ENCODE data around the gene PEMT. TPM values are rescaled to one million over a fixed set of nuclear protein-coding genes. Genes with fewer than 3 reads are reported as not detected.

Gene PEMT
- total RNA-seq, 4 donors from 2014 or later = 3.2 to 10.2 (median 7.1) TPM

- no peaks in the 10 kb centered on the region for H3K27me3 ChIP-seq
- no peak for DNase-seq
- no peak overlapping the region for H3K4me3 ChIP-seq
- no peak overlapping the region for H3K27ac ChIP-seq
- H3K9me3 ChIP-seq = no peaks in the 10 kb centered on the region
- intact Hi-C loops (cut with DNase I; ENCODE audit: low total_unique reads) = no loop called here
- H3K36me3 ChIP-seq = no peaks in the 10 kb centered on the region
- in situ Hi-C loops (cut with MboI; ENCODE audit: low pct_ligation_motif_present in 1 of 4, low pct_unique_long_range_greater_than_20kb in 1 of 4, low sequenced_read_pairs in 3 of 4) = no loop called here
- H3K4me1 ChIP-seq = peaks cover 3 to 13% (median 7%) of the 10 kb centered on the region in 4 donors
- 62 to 95% methylated on average over 2 to 11 of the region's 11 CpGs for WGBS, 2 donors (ENCODE audit: low coverage in 1 of 2)
- TF ChIP-seq EP300 (IDR thresholded peaks at IDR 0.05; ENCODE audit: low read depth) (no peak), POLR2AphosphoS5 (IDR thresholded peaks at IDR 0.05) (no peak), CTCF (IDR thresholded peaks at IDR 0.05) (no peak)
Measured at GRCh38 chr17:17527534-17527933, 64.0 kb downstream of the PEMT start.

GRCh38 chr17:17526369-17526768, 65.1 kb downstream of the PEMT start:
- WGBS, 2 donors (ENCODE audit: low coverage in 1 of 2) = 41 to 50% methylated on average over 2 to 14 of the region's 14 CpGs
- in situ Hi-C loops (cut with MboI; ENCODE audit: low pct_ligation_motif_present in 1 of 4, low pct_unique_long_range_greater_than_20kb in 1 of 4, low sequenced_read_pairs in 3 of 4) (no loop called here), intact Hi-C loops (cut with DNase I; ENCODE audit: low total_unique reads) (no loop called here)
- no peaks in the 10 kb centered on the region for H3K36me3 ChIP-seq
- no peaks in the 10 kb centered on the region for H3K9me3 ChIP-seq
- peaks cover 3 to 13% (median 7%) of the 10 kb centered on the region in 4 donors for H3K4me1 ChIP-seq
- no peak overlapping the region for H3K4me3 ChIP-seq
- no peak for TF ChIP-seq EP300 (IDR thresholded peaks at IDR 0.05; ENCODE audit: low read depth)
- H3K27ac ChIP-seq = peak overlapping the region in 1 of 4 donors; percentile 36
- H3K27me3 ChIP-seq = no peaks in the 10 kb centered on the region
- no peak for DNase-seq

- no peak overlapping the region for H3K4me3 ChIP-seq
- no peaks in the 10 kb centered on the region for H3K36me3 ChIP-seq
- H3K9me3 ChIP-seq = no peaks in the 10 kb centered on the region
- H3K4me1 ChIP-seq = peaks cover 3 to 13% (median 7%) of the 10 kb centered on the region in 4 donors
- DNase-seq = no peak
- H3K27ac ChIP-seq = peak overlapping the region in 1 of 4 donors; percentile 36
- 47 to 62% methylated on average over 3 to 6 of the region's 6 CpGs for WGBS, 2 donors (ENCODE audit: low coverage in 1 of 2)
- in situ Hi-C loops (cut with MboI; ENCODE audit: low pct_ligation_motif_present in 1 of 4, low pct_unique_long_range_greater_than_20kb in 1 of 4, low sequenced_read_pairs in 3 of 4) = no loop called here
- intact Hi-C loops (cut with DNase I; ENCODE audit: low total_unique reads) = no loop called here
- TF ChIP-seq POLR2A (IDR thresholded peaks at IDR 0.05) (no peak), POLR2AphosphoS5 (IDR thresholded peaks at IDR 0.05) (no peak), EP300 (IDR thresholded peaks at IDR 0.05; ENCODE audit: low read depth) (no peak), CTCF (IDR thresholded peaks at IDR 0.05) (no peak)
- no peaks in the 10 kb centered on the region for H3K27me3 ChIP-seq
Measured at GRCh38 chr17:17525956-17526355, 65.6 kb downstream of the PEMT start.

- no peaks in the 10 kb centered on the region for H3K9me3 ChIP-seq
- in situ Hi-C loops (cut with MboI; ENCODE audit: low pct_ligation_motif_present in 1 of 4, low pct_unique_long_range_greater_than_20kb in 1 of 4, low sequenced_read_pairs in 3 of 4) = no loop called here
- intact Hi-C loops (cut with DNase I; ENCODE audit: low total_unique reads) = no loop called here
- 70 to 86% methylated on average over 4 to 15 of the region's 15 CpGs for WGBS, 2 donors (ENCODE audit: low coverage in 1 of 2)
- H3K27ac ChIP-seq = no peak overlapping the region
- no peak overlapping the region for H3K4me3 ChIP-seq
- no peaks in the 10 kb centered on the region for H3K36me3 ChIP-seq
- TF ChIP-seq POLR2A (IDR thresholded peaks at IDR 0.05) = no peak
- TF ChIP-seq EP300 (IDR thresholded peaks at IDR 0.05; ENCODE audit: low read depth) = no peak
- TF ChIP-seq CTCF (IDR thresholded peaks at IDR 0.05) = no peak
- no peak for DNase-seq
- H3K4me1 ChIP-seq = peaks cover 3 to 13% (median 7%) of the 10 kb centered on the region in 4 donors
- H3K27me3 ChIP-seq = no peaks in the 10 kb centered on the region
Measured at GRCh38 chr17:17525311-17525710, 66.2 kb downstream of the PEMT start.

Data from transverse colon (tissue), 4 donors.